GM23248 (cell line): ENCODE data around the gene SP110. TPM values are rescaled to one million over a fixed set of nuclear protein-coding genes. Genes with fewer than 3 reads are reported as not detected.
"Not testable (repeated sequence)": the region's sequence is repeated elsewhere in the genome, so short reads cannot be mapped to it uniquely, and the experiment has no call there.

ENCODE experiments used
- DNase-seq: peaks from one replicate; pipeline ENCODE4 v3.0.0-alpha.2; 2015
- H2AFZ ChIP-seq: fragments of 200-600 bp; sonication (generic); 2 replicates; pipeline ENCODE4 v1.6.1; 2016; ENCODE audit warnings: antibody characterized with exemption
- H3F3A ChIP-seq: fragments of 200-600 bp; sonication (generic); 2 replicates; pipeline ENCODE4 v1.6.1; 2016; ENCODE audit warnings: mild to moderate bottlenecking, antibody characterized with exemption, mixed run types; ENCODE audit not compliant: insufficient read depth
- H3K27ac ChIP-seq: fragments of 200-600 bp; sonication (generic); 2 replicates; pipeline ENCODE4 v1.5.1; 2016; ENCODE audit warnings: mild to moderate bottlenecking
- H3K27me3 ChIP-seq: fragments of 200-600 bp; sonication (generic); replicated peaks from 2 replicates; pipeline ENCODE4 v1.6.1; 2016; ENCODE audit warnings: mild to moderate bottlenecking; ENCODE audit not compliant: insufficient read depth
- H3K36me3 ChIP-seq: fragments of 200-600 bp; sonication (generic); 2 replicates; pipeline ENCODE4 v1.6.1; 2016; ENCODE audit warnings: low read depth, mild to moderate bottlenecking
- H3K4me1 ChIP-seq: fragments of 200-600 bp; sonication (generic); 2 replicates; pipeline ENCODE4 v1.6.1; 2016; ENCODE audit warnings: mild to moderate bottlenecking; ENCODE audit not compliant: insufficient read depth
- H3K4me2 ChIP-seq: fragments of 200-600 bp; sonication (generic); one replicate; pipeline ENCODE4 v1.6.1; 2016; ENCODE audit warnings: mild to moderate bottlenecking; ENCODE audit not compliant: unreplicated experiment
- H3K4me3 ChIP-seq: fragments of 200-600 bp; sonication (generic); 2 replicates; pipeline ENCODE4 v1.5.1; 2016; ENCODE audit warnings: mild to moderate bottlenecking
- H3K79me2 ChIP-seq: fragments of 200-600 bp; sonication (generic); 2 replicates; pipeline ENCODE4 v1.6.1; 2016; ENCODE audit warnings: mild to moderate bottlenecking; ENCODE audit not compliant: insufficient read depth
- H3K9ac ChIP-seq: fragments of 200-600 bp; sonication (generic); 2 replicates; pipeline ENCODE4 v1.6.1; 2016; ENCODE audit warnings: mild to moderate bottlenecking
- H3K9me2 ChIP-seq: fragments of 200-600 bp; sonication (generic); 2 replicates; pipeline ENCODE4 v1.6.1; 2016; ENCODE audit warnings: mixed run types, mild to moderate bottlenecking, moderate library complexity; ENCODE audit not compliant: insufficient read depth
- H3K9me3 ChIP-seq: fragments of 200-600 bp; sonication (generic); one replicate; pipeline ENCODE4 v1.6.1; 2017; ENCODE audit warnings: low read depth
- H4K20me1 ChIP-seq: fragments of 200-600 bp; sonication (generic); 2 replicates; pipeline ENCODE4 v1.6.0; 2016; ENCODE audit not compliant: insufficient read depth
- EZH2 ChIP-seq: fragments of 200-600 bp; sonication (generic); IDR thresholded peaks from 2 replicates; pipeline ENCODE4 v1.6.1; 2018; ENCODE audit warnings: antibody characterized with exemption, mild to moderate bottlenecking; ENCODE audit not compliant: insufficient read depth, poor library complexity, severe bottlenecking
- EZH2phosphoT487 ChIP-seq: fragments of 200-600 bp; sonication (generic); IDR thresholded peaks from 2 replicates; pipeline ENCODE4 v1.6.1; 2018; ENCODE audit warnings: antibody characterized with exemption, moderate library complexity, mild to moderate bottlenecking, low read depth; ENCODE audit not compliant: insufficient read depth
- WGBS, 2 experiments: methylation state at CpG; one replicate each; pipeline ENCODE4 v1.1.6; 2015 to 2017; ENCODE audit warnings: low lambda C conversion rate in 2 of 2, low coverage in 1 of 2; ENCODE audit errors: missing lambda C conversion rate in 2 of 2; 5-methylcytosine and 5-hydroxymethylcytosine counted together
- in situ Hi-C: fragments of 300-500 bp; cut with MboI; formaldehyde crosslinking; loops from 2 replicates; pipeline ENCODE4 v1.15.0; 2020
- polyA plus RNA-seq: library from polyadenylated mRNA; unstranded; fragments of >200 nt; fragmentation: Nextera tagmentation; extraction: Ambion mirVana; gene quantifications from 2 replicates; pipeline ENCODE4 v1.2.1, GENCODE V29; 2016
- total RNA-seq: library from RNA; depleted of rRNA; stranded (reverse); fragments of >200 nt; shearing (Covaris generic); gene quantifications from 2 replicates; pipeline ENCODE4 v1.2.3, GENCODE V29; 2014

Gene SP110
- total and polyA plus RNA-seq, 2 experiments from 2014 or later = 13.4 to 24.3 TPM

GRCh38 chr2:230230087-230230486, 10.3 kb upstream of the SP110 start:
- H3K36me3 ChIP-seq = no peaks in the 10 kb centered on the region
- no peaks in the 10 kb centered on the region for H3F3A ChIP-seq
- H2AFZ ChIP-seq = no peak overlapping the region
- peak; percentile 3 for DNase-seq
- no peak overlapping the region for H3K9ac ChIP-seq
- no peaks in the 10 kb centered on the region for H3K27me3 ChIP-seq
- H3K9me3 ChIP-seq = no peaks in the 10 kb centered on the region
- no peaks in the 10 kb centered on the region for H3K4me1 ChIP-seq
- 88 to 91% methylated on average over 3 of the region's 3 CpGs for WGBS, 2 experiments
- H3K9me2 ChIP-seq = no peaks in the 10 kb centered on the region
- no peak overlapping the region for H3K27ac ChIP-seq
- in situ Hi-C loops = no loop called here
- H4K20me1 ChIP-seq = no peaks in the 10 kb centered on the region
- no peak overlapping the region for H3K4me2 ChIP-seq
- no peaks in the 10 kb centered on the region for H3K79me2 ChIP-seq
- H3K4me3 ChIP-seq = no peak overlapping the region
- no peak for TF ChIP-seq EZH2
- no peak for TF ChIP-seq EZH2phosphoT487

- in situ Hi-C loops = no loop called here
- H2AFZ ChIP-seq = no peak overlapping the region
- H4K20me1 ChIP-seq = no peaks in the 10 kb centered on the region
- no peaks in the 10 kb centered on the region for H3K79me2 ChIP-seq
- DNase-seq = no peak
- H3F3A ChIP-seq = no peaks in the 10 kb centered on the region
- H3K4me2 ChIP-seq = no peak overlapping the region
- H3K27me3 ChIP-seq = no peaks in the 10 kb centered on the region
- no peak overlapping the region for H3K4me3 ChIP-seq
- no peak overlapping the region for H3K9ac ChIP-seq
- 77 to 89% methylated on average over 3 of the region's 3 CpGs for WGBS, 2 experiments
- no peak overlapping the region for H3K27ac ChIP-seq
- no peaks in the 10 kb centered on the region for H3K36me3 ChIP-seq
- H3K9me3 ChIP-seq = no peaks in the 10 kb centered on the region
- TF ChIP-seq EZH2 (no peak), EZH2phosphoT487 (no peak)
- no peaks in the 10 kb centered on the region for H3K9me2 ChIP-seq
- H3K4me1 ChIP-seq = no peaks in the 10 kb centered on the region
These were observed 7.4 kb upstream of the SP110 start for GRCh38 chr2:230227216-230227615.

- no peak for TF ChIP-seq EZH2
- TF ChIP-seq EZH2phosphoT487 = no peak
- no peaks in the 10 kb centered on the region for H3K27me3 ChIP-seq
- H3K4me1 ChIP-seq = no peaks in the 10 kb centered on the region
- no peaks in the 10 kb centered on the region for H4K20me1 ChIP-seq
- H3K79me2 ChIP-seq = no peaks in the 10 kb centered on the region
- H3K9me3 ChIP-seq = no peaks in the 10 kb centered on the region
- no peak for DNase-seq
- no peak overlapping the region for H3K4me3 ChIP-seq
- no peak overlapping the region for H3K9ac ChIP-seq
- no peaks in the 10 kb centered on the region for H3K9me2 ChIP-seq
- H2AFZ ChIP-seq = no peak overlapping the region
- no peak overlapping the region for H3K4me2 ChIP-seq
- 81 to 87% methylated on average over 4 of the region's 4 CpGs for WGBS, 2 experiments
- in situ Hi-C loops = no loop called here
- H3F3A ChIP-seq = no peaks in the 10 kb centered on the region
- no peak overlapping the region for H3K27ac ChIP-seq
- H3K36me3 ChIP-seq = no peaks in the 10 kb centered on the region
These were observed 6.3 kb upstream of the SP110 start for GRCh38 chr2:230226051-230226551.

- Histone ChIP-seq H3K36me3 (no peaks in the 10 kb centered on the region), H3K27me3 (no peaks in the 10 kb centered on the region), H3K9ac (no peak within 1 kb of the TSS), H3K9me2 (no peaks in the 10 kb centered on the region), H2AFZ (no peak within 1 kb of the TSS), H3K4me2 (no peak within 1 kb of the TSS), H3K4me3 (no peak within 1 kb of the TSS), H3K9me3 (no peaks in the 10 kb centered on the region), H3K27ac (no peak within 1 kb of the TSS), H3F3A (no peaks in the 10 kb centered on the region), H3K4me1 (no peaks in the 10 kb centered on the region), H4K20me1 (no peaks in the 10 kb centered on the region), H3K79me2 (no peaks in the 10 kb centered on the region)
- WGBS, 2 experiments = 74 to 81% methylated on average over 8 of the region's 8 CpGs
- TF ChIP-seq EZH2phosphoT487 (no peak), EZH2 (no peak)
- in situ Hi-C loops = no loop called here
- no peak for DNase-seq
These were observed 5.7 kb upstream of the SP110 start, which contains the start of gene SP140 for GRCh38 chr2:230225486-230225885. Gene SP140, plus strand, starts transcription at chr2:230225736. Its CDS starts 109 bp downstream, at chr2:230225845.

- no peaks in the 10 kb centered on the region for H3K36me3 ChIP-seq
- no peaks in the 10 kb centered on the region for H3K27me3 ChIP-seq
- no peak overlapping the region for H2AFZ ChIP-seq
- H3K4me1 ChIP-seq = no peaks in the 10 kb centered on the region
- no peak for TF ChIP-seq EZH2phosphoT487
- no peak for TF ChIP-seq EZH2
- DNase-seq = no peak
- no peak overlapping the region for H3K27ac ChIP-seq
- H3K4me2 ChIP-seq = no peak overlapping the region
- H3K79me2 ChIP-seq = no peaks in the 10 kb centered on the region
- no peaks in the 10 kb centered on the region for H3K9me3 ChIP-seq
- H3F3A ChIP-seq = no peaks in the 10 kb centered on the region
- no peak overlapping the region for H3K4me3 ChIP-seq
- in situ Hi-C loops = no loop called here
- H4K20me1 ChIP-seq = no peaks in the 10 kb centered on the region
- no peak overlapping the region for H3K9ac ChIP-seq
- H3K9me2 ChIP-seq = no peaks in the 10 kb centered on the region
These were observed 4.7 kb upstream of the SP110 start for GRCh38 chr2:230224458-230224857.

GRCh38 chr2:230222829-230223228, 3.0 kb upstream of the SP110 start:
- H3K9ac ChIP-seq, H3K36me3 ChIP-seq, H3K79me2 ChIP-seq, H3K4me1 ChIP-seq, H3F3A ChIP-seq, H3K4me3 ChIP-seq, H2AFZ ChIP-seq, H3K27me3 ChIP-seq, H3K9me3 ChIP-seq, DNase-seq, H3K27ac ChIP-seq, H3K9me2 ChIP-seq, in situ Hi-C loops, H3K4me2 ChIP-seq, H4K20me1 ChIP-seq: not testable (repeated sequence)
- WGBS, 2 experiments = 78 to 92% methylated on average over 3 to 4 of the region's 4 CpGs
